ENCODE data around the gene CCZ1.

DNA sequence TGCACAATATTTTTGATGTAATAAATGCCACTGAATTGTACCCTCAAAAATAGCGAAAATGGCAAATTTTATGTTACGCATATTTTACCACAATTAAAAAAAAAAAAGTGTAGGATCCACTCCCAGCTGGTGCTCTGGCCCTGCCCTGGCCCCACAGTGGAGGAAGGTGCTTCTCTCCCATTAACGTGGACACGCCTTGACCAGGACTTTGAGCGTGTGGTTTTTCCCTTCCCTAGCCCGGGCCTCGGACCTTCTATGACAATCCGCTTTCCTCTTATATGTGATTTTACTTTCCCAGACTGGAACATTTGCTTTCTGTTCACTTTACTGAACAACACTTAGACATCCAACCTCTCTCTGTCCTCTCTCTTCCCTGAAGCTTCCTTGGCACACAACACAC lies 47.6 kb upstream of the CCZ1 start:
- TF ChIP-seq CTCF (IDR thresholded peaks at IDR 0.05) = no peak
- TF ChIP-seq POLR2AphosphoS5 (IDR thresholded peaks at IDR 0.05) = no peak
- TF ChIP-seq POLR2A (IDR thresholded peaks at IDR 0.05) = no peak
- no peak for TF ChIP-seq EP300 (IDR thresholded peaks at IDR 0.05; ENCODE audit: low read depth)

Measured in transverse colon (tissue), 4 donors.